ENCODE measurements around the gene VDAC2.

GRCh38 chr10:75186310-75186709 lies 24.3 kb upstream of the VDAC2 start:
- TF ChIP-seq CTCF (IDR thresholded peaks at IDR 0.05; ENCODE audit: poor library complexity) (no peak), EZH2phosphoT487 (IDR thresholded peaks at IDR 0.05; ENCODE audit: low read depth, severe bottlenecking, unreplicated experiment) (no peak), EZH2 (IDR thresholded peaks at IDR 0.05; ENCODE audit: borderline replicate concordance) (no peak)
